Ureter (tissue), 1 donor: ENCODE results near the gene GPC5. TPM values are rescaled to one million over a fixed set of nuclear protein-coding genes. Genes with fewer than 3 reads are reported as not detected.
"Not testable (repeated sequence)": the region's sequence is repeated elsewhere in the genome, so short reads cannot be mapped to it uniquely, and the experiment has no call there.

Source experiments
- DNase-seq: peaks from one replicate; pipeline ENCODE4 v3.0.0-alpha.2; 2020; ENCODE audit warnings: low spot score
- total RNA-seq: library from RNA; stranded (reverse); gene quantifications from one replicate; pipeline ENCODE4 v1.2.4, GENCODE V29; 2023
- donor health status: DM: yes; HTN: yes; CAD: no.

Gene GPC5
- total RNA-seq, 1 donor from 2014 or later, result 0.39 TPM

- DNase-seq, result no peak
Measured at GRCh38 chr13:92460479-92460878, 1062.1 kb downstream of the GPC5 start.

DNA sequence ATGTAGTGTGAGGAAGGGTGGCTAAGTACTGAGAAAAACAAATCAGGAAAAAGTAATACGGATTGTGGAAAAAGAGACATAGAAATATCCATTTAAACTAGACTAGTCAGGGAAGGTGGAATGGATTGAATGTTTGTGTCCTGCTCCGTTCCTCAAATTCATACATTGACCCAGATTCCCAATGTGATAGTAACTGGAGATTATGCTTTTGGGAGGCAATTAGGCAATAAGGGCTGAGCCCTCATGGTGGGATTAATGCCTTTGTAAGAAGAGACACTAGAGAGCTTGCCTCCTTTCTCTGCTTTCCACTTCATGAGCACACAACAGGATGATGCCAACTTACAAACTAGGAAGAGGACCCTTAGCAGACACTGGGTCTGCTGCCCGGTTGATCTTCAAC is 1063.0 kb downstream of the GPC5 start:
- DNase-seq, result no peak

- DNase-seq, result no peak
Measured at GRCh38 chr13:92461831-92462230, 1063.4 kb downstream of the GPC5 start.

GRCh38 chr13:92463134-92463533 is 1064.7 kb downstream of the GPC5 start:
- DNase-seq, result no peak

- no peak for DNase-seq
Measured at GRCh38 chr13:92473765-92474475, 1075.5 kb downstream of the GPC5 start.

- DNase-seq, result no peak
Measured at GRCh38 chr13:92480387-92480786, 1082.0 kb downstream of the GPC5 start.

DNA sequence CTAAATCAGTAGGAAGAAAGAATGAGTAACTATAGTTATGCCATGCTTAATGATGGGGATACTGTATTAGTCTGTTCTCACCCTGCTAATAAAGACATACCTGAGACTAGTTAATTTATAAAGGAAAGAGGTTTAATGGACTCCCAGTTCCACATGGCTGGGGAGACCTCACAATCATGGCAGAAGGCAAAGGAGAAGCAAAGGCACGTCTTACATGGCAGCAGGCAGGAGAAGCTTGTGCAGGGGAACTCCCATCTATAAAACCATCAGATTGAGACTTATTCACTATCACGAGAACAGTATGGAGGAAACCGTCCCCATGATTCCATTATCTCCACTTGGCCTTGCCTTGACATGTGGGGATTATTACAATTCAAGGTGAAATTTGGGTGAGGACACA is 1084.4 kb downstream of the GPC5 start:
- DNase-seq, result not testable (repeated sequence)

GRCh38 chr13:92483894-92484293 is 1085.5 kb downstream of the GPC5 start:
- DNase-seq, result no peak

DNA sequence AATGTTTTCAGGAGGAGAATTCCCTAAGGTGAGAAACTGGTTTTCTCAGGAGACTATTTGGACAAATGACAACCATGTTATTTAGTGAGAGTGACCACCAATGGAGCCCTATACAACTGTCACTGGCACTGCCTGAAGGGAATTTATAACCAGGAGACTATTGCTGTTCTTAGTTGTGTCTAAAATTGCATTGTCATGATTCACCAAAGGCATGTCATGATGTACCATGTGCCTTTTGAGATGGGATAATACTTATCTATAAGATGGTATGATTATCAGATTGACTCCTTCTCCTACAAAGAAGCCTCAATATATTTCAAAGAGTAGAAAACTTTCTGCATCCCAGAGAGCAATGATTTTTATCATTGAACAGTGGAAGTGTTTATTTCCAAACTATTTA is 1088.8 kb downstream of the GPC5 start:
- no peak for DNase-seq

GRCh38 chr13:92488249-92488852 is 1089.9 kb downstream of the GPC5 start:
- no peak for DNase-seq

DNA sequence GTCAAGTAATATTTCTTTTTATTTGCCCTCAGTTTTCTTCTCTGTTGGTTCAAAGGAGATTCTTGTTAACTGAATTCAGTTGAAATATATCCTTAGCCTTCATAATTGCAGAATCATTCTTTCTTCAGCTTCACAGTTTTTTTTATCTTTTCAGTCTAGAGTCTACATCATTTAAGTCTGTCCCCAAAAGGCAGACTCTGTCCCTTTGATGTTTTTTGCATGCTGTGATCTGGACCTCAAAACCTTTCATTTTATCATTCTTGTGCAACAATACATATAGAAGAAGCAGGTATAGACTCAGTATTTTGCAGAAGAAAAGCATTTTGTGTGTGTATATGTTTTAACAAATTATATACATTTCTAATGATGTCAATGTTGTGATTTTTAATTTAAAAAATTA is 1093.4 kb downstream of the GPC5 start:
- no peak for DNase-seq

- DNase-seq, result no peak
Measured at GRCh38 chr13:92494915-92495314, 1096.5 kb downstream of the GPC5 start.

DNA sequence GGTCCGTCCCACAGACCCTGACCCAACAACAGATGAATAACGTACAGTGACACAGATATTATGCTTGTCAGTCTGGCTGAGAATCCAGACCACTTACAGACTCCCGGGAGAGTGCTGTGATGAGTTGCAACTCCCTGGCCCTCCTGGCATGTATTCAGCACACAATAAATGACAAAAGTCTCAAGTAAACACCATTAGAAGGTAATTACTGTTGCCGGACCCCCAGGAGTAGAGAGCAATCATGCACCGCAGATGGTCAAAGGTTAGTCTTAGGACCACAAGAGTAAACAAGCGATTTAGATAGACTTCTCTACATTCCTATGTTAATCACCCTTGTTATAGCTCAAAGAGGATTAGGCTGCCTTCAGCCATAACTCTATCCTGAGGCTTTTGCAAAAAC is 1101.8 kb downstream of the GPC5 start:
- DNase-seq, result no peak

GRCh38 chr13:92510416-92510815 is 1112.0 kb downstream of the GPC5 start:
- no peak for DNase-seq

- DNase-seq, result no peak
Measured at GRCh38 chr13:92512852-92513251, 1114.4 kb downstream of the GPC5 start.

DNA sequence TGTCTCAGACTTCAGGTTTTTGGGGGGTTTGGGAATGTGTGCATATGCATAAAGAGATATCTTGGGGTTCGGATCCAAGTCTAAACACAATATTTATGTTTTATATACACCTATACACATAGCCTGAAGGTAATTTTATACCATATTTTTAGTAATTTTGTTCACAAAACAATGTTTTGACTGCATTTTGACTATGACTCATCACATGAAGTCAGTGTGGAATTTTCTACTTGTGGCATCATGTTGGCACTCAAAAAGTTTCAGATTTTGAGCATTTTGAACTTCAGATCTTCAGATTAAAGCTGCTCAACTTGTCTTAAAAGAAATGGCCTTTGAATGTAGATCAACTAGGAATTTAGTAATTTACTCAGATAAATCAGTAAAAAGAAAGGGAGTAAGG is 1115.3 kb downstream of the GPC5 start:
- DNase-seq, result no peak

DNA sequence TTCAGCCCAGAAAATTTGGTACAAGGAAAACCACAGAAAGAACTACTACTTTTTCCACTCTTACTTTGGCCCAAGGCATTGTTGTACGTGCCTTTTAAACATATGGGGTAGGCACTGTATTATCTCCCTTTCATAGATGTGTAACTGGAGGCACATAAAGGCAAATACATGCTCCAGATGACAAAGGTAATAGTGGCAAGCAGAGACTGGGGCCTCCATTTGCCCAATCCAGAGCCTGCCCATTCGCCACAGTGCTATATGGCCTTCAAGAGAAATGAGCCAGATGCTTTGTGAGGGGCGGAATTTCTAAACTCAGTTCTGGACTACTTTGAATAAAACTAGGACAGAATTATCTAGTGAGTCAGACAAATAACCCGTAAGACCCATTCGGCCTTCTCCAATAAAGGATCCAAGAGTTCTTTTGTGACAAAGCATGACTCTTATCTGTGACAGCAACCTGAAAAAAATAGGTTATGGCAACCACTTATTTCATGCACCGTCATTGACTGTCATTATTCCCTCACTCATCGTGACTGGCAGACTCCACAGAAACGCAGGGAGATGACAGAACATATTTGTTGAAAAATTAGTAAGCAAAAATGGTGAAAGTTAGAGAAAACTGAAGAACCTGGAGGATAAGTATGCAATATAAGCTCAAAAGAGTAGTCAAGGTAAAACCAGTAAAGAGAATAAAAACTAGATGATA is 1116.2 kb downstream of the GPC5 start:
- DNase-seq, result no peak

DNA sequence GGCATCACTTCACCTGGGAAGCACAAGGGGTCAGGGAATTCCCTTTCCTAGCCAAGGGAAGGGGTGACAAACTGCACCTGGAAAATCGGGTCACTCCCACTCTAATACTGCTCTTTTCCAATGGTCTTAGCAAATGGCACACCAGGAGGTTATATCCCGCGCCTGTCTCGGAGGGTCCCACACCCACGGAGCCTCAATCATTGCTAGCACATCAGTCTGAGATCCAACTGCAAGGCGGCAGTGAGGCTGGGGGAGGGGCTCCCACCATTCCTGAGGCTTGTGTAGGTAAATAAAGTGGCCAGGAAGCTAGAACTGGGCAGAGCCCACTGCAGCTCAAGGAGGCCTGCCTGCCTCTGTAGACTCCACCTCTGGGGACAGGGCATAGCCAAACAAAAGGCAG is 1118.5 kb downstream of the GPC5 start:
- not testable (repeated sequence) for DNase-seq

- not testable (repeated sequence) for DNase-seq
Measured at GRCh38 chr13:92518622-92519021, 1120.2 kb downstream of the GPC5 start.

GRCh38 chr13:92530364-92530763 is 1131.9 kb downstream of the GPC5 start:
- no peak for DNase-seq

DNA sequence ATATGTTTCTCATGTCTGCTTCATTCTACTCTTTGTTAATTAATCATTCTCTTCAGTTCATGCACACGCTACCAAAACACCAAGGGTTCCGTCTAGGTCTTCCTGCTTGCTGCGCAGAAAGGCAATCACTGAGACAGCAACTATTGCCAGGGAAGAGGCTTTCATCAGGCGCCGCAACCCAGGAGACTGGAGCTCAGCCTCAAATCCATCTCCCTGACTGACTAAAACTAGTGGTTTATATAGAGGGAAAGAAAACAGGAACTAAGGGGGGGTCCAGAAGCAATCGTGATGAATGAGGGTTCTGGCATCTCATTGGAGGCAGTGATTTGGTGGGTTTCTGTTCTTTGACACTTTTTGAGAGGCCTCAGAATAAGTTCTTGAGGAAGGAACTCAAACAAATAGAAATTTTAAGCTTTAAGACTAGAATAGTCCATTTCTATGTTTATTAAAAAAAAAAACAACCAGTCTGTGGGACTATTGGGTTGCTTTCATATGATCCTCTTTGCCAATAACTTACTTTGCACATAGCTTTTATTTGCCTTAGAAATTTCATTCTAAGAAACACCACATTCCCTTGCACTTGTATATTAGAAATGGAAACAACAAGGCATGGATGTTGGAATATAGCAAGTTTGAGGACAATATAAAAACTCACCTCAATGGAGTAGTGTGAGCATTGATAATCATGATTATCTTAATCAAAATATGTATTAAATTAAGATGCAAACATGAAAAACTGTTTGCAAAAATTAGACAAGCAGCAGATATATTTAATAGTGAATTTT is 1137.0 kb downstream of the GPC5 start:
- DNase-seq, result no peak

DNA sequence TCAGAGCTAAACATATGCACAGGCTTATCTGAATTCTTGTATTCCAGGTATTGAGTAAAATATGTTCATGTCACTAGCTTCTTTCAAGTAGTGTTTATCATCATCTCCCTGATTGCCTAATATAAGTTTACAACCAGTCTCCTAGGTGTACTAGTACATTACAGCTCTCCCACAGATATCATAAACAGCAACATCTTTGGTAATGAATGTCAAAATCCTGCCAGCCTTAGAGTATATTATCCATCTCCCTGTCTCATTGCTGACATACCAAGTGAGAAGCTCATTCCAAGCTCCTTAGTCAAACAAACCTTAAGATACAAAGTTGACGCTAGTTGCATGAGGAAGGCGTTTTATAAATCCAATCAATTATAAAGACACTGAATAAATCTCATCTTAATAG is 1139.0 kb downstream of the GPC5 start:
- no peak for DNase-seq
